ENCODE data around the gene ZKSCAN5.
"Not testable (repeated sequence)": the region's sequence is repeated elsewhere in the genome, so short reads cannot be mapped to it uniquely, and the experiment has no call there.

Gene ZKSCAN5

GRCh38 chr7:99557196-99557607 is 52.7 kb downstream of the ZKSCAN5 start:
- DNase-seq, result no peak

- no peak for DNase-seq
These were observed 53.5 kb downstream of the ZKSCAN5 start for GRCh38 chr7:99557940-99558305.

DNA sequence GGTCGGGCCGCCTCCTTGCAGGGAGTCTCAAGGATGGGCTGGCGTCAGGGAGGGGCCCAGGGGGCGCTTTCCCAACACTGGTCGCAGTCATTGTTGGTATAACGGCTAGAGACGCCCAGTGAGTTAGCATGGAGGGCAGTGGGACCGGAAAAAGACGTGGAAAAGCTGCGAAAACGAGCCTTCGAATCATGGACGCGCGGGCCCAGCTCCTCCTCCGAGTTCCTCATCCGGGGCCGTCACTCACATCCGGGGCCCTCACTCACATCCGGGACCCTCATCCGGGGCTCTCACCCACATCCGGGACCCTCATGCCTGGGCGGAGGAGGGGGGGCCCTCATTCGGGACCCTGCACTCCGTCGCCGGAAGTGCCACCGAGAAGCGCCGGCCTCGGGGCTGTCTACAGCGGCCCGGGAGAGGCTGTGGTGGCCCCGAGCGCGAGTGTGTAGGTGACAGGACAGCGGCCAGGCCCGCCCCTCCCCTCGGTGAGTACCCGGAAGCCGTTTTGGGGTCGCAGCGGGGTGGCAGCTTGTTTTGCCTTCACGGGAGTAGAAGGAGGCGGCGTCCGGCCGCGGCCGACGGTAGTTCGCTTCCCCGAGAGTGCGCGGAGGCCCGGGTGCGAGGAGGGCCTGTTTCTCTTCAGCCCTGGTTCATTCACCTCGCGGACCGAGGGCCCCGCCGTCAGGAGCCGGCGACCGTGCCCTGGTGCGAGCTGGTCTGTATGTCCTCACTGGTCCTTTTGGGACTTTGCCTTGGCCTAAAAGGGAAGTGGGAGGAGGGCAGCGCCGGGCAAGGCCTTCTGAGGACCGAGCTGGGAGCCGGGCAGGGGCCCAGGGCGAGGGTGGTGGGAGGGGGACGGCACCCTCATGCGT is 54.1 kb downstream of the ZKSCAN5 start, which contains the start of gene ZNF655:
TSS of gene ZNF655 (plus strand) at position 337 of the 869 bp plus-strand sequence. CDS start 1,918 bp downstream, outside the sequence.
- peak; percentile 82 to 86 for DNase-seq

DNA sequence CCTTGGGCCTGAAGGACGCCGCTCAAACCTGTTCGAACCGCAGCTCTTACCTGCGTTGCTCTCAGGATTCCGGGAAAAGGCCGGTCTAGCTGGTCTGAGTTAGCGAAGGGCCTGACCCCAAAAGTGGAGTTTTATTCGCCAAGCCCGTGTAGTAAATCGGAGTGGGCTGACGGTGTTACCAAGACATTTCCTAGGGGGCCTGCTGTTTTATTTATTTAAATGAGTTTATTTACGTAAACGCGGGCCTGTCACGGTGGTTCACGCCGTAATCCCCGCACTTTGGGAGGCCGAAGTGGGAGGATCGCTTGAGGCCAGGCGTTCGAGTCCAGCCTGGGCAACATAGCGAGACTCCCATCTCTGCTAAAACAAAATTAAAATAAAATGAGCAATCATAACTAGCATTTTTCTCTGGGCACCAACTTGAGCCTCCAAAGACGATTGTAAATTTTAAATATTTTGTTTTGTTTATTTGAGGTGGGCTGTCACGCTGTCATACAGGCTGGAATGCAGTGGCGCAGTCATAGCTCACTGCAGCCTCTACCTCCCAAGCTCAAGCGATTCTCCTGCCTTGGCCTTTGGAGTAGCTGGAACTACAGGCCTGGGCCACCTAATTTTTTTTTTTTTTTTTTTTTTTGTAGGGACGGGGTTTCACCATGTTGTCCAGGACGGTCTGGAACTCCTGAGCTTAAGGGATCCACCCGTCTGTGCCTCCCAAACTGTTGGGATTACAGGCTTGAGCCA is 54.9 kb downstream of the ZKSCAN5 start:
- no peak for DNase-seq

GRCh38 chr7:99560834-99561736 is 56.6 kb downstream of the ZKSCAN5 start:
- no peak for DNase-seq

- no peak for DNase-seq
These were observed 57.2 kb downstream of the ZKSCAN5 start for GRCh38 chr7:99561737-99562051.

DNA sequence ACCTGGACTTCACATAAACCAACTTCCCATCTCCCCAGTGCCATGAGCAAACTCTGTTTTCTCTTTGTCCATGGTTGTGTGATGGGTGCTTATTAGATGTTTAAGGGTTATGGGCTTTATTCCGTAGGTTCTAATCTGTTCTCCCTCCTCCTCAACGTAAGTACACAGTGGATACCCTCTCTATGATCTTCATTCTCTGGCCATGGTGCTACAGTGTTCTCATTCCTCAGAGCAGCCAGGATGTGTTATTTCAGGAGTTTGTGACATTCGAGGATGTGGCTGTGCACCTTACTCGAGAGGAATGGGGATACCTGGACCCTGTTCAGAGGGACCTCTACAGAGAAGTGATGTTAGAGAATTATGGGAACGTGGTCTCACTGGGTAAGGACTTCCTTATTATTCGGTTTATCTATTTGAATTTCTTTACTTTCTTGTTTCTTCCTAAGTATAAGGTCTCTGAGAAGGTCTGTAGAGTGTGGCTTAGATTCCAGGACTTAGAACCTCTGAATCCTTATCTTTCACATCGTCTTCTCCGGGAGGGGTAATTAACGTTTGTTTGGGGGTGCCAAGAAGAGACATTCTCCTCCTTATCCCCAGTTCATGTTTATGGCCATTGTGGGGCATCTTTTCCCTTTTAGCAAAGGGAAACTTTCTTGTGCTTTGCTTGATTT is 57.8 kb downstream of the ZKSCAN5 start:
- DNase-seq, result no peak

DNA sequence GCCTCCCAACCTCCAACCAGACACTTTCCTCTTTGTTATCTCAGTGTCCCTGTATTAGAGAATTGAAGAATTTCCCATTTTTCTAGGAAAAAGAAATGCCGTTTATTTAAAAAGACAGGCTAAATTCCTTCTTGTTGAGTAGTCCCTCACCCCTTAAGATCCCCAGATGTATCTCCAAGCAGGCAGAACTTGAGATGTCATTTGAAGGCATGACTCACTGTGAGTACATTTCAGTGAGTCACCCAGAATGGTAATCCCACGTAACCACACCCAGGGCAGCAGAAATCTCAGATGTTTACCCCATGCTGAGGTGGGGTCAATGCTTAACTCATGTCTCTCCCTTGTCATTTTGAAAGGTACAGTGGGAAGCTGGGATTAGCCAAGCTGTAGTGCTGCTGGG is 58.4 kb downstream of the ZKSCAN5 start:
- peak; percentile 39 to 43 for DNase-seq

GRCh38 chr7:99563650-99564049 is 59.2 kb downstream of the ZKSCAN5 start:
- no peak for DNase-seq

DNA sequence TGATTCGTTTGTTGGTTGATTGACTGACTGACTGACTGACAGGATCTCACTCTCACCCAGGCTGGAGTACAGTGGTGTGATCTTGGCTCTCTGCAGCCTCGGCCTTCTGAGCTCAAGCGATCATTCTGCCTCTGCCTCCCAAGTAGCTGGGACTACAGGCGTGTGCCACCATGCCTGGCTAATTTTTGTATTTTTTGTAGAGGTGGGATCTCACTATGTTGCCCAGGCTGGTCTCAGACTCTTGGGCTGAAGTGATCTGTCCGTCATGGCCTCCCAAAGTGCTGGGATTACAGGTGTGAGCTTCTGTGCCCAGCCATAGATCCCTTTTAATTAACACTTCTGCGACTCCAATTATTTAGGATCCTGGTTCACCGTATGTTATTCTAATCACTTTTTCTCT is 64.3 kb downstream of the ZKSCAN5 start:
- not testable (repeated sequence) for DNase-seq

DNA sequence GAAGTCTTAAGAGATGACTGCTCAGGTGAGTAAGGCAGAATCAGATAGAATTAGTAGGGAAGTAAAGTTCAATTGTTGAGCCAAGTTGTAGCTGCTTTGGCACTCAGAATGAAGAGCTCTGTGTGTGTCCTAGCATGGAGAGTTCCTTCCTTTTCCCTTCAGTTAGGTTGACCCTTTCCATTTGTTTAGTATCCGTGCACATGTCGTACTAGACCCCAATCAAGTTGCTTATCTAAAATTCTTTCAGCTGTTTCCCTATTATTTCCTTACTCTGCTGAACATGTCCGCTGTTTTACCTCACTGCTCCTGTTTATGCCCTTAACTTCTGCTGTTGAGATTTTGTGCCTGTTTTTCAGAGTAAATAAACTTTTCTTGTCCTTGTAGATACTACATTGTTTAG is 67.3 kb downstream of the ZKSCAN5 start:
- no peak for DNase-seq

DNA sequence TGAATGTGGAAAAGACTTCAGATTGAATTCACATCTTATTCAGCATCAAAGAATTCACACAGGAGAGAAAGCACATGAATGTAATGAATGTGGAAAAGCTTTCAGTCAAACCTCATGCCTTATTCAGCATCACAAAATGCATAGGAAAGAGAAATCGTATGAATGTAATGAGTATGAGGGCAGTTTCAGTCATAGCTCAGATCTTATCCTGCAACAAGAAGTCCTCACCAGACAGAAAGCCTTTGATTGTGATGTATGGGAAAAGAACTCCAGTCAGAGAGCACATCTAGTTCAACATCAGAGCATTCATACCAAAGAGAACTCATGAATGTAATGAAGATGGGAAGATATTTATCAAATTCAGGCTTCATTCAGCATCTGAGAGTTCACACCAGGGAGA is 68.8 kb downstream of the ZKSCAN5 start:
- DNase-seq, result no peak

DNA sequence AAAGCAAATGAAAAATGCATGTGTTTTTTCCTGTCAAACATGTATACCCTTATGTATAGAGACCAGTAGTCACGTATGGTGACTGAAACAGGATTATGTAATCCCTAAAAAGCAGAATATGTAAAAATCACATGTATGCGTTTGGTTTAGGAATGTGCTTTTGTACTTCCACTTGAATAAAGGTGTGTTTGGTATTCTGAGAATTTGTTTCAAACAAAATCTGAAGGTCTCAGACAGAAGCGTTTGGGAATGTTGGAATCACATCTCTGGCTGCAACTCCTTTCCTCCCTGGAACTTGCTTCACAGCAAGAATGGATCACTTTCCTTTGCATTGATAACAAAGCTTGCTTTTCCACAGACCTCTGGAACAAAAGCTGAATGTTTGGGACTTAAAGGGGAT is 71.8 kb downstream of the ZKSCAN5 start:
- DNase-seq, result no peak

DNA sequence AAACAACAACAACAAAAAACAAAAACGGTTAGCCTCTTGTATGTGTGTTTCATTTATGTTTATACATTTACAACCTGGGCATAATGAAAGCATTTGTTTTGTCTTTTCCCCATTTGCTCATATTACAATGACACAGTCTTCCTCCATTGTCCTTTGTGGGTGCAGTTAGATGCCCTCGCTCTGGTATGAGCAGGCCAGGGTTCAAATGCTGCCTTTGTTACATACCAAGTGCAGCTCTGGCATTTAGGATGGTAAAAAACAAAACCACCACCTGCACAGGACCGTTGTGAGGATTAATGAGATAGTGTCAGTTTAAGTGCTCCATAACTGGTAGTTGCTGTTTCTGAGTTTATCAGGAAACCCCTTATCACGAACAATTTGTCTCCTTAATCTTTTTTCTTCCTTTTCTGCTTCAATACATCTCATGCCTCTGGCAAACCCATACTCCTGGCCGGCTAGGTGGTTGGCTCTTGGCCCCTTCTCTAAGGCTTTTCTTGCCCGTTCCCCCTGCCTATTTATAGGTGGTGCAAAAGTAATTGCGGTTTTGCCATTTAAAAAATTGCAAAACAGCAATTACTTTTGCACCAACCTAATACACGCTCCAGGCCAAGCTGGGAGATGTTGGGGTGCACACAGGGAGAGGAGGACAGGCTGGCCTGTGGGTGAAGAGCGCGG is 75.0 kb downstream of the ZKSCAN5 start:
- DNase-seq, result no peak

DNA sequence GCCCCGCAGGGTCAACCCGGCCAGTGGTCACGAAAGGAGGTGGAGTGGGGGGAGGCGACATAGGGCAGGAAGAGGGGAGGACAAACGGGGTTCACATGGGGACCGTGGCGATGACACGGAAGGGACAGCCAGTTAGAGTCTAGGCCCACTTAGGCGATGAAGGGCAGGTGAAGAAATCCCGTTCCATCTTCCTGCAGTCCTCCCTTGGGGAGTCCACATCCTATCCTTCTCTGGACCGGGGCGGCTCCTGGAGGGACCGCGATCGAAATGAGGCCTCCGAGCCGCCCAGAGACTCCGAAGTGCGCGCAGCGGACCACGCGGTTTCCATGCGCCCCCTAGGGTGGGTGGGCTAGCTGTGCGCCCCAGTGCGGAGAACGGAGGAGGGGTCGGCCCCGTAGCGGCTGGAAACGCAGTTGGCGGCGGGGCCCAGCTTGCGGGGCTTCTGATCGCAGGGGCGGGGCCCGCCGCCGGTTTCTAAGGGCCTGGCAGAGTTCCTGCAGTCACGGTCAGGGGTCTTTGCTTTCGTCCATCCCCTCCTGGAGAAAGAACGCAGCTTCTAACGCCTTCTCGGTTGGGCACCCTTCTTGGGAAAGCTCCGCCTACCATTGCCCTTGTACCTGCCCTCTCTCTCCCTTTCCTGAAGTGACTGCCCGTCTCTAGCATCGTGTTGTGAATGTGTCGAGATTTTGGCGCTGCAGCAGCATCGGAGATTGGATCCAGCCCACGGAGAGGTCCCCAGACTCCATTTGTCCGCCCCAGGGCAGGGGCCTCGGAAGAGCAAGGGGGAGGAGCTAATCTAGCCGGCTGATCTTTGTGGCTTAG is 75.7 kb downstream of the ZKSCAN5 start:
- DNase-seq, result peak; percentile 65 to 66

- not testable (repeated sequence) for DNase-seq
These were observed 76.4 kb downstream of the ZKSCAN5 start for GRCh38 chr7:99580778-99581332.
